Measurements from ENCODE around the gene DGCR2.

The DGCR2 gene

GRCh38 chr22:19090183-19090582 is 32.0 kb downstream of the DGCR2 start:
- Histone ChIP-seq H3K79me2 (ENCODE audit: insufficient read depth, low read length) (no peaks in the 10 kb centered on the region), H3K9ac (ENCODE audit: low read length) (no peak overlapping the region), H3K27me3 (ENCODE audit: low read length) (no peaks in the 10 kb centered on the region), H3K36me3 (ENCODE audit: low read length) (no peaks in the 10 kb centered on the region), H3K9me2 (replicated peaks; ENCODE audit: insufficient read depth, low read length) (no peaks in the 10 kb centered on the region), H3K27ac (ENCODE audit: low read depth, low read length) (no peak overlapping the region), H3F3A (ENCODE audit: insufficient read depth) (no peaks in the 10 kb centered on the region), H3K4me2 (ENCODE audit: low read depth, low read length, poor library complexity, severe bottlenecking) (no peak overlapping the region), H3K9me3 (ENCODE audit: insufficient read depth, low read length) (no peaks in the 10 kb centered on the region), H4K20me1 (ENCODE audit: low read depth, low read length) (no peaks in the 10 kb centered on the region), H2AFZ (ENCODE audit: low read depth, low read length, severe bottlenecking) (no peak overlapping the region), H3K4me3 (ENCODE audit: insufficient read depth, low read length, poor library complexity, severe bottlenecking) (no peak overlapping the region)
- TF ChIP-seq CTCF (IDR thresholded peaks at IDR 0.05; ENCODE audit: insufficient read depth, low read length, poor library complexity, severe bottlenecking): no peak
- no peak for TF ChIP-seq EZH2phosphoT487 (conservative IDR thresholded peaks at IDR 0.05; ENCODE audit: low read length)

GRCh38 chr22:19088866-19089595 is 33.2 kb downstream of the DGCR2 start:
- Histone ChIP-seq H3K4me2 (ENCODE audit: low read depth, low read length, poor library complexity, severe bottlenecking) (no peak overlapping the region), H4K20me1 (ENCODE audit: low read depth, low read length) (no peaks in the 10 kb centered on the region), H3K36me3 (ENCODE audit: low read length) (no peaks in the 10 kb centered on the region), H3K9me3 (ENCODE audit: insufficient read depth, low read length) (no peaks in the 10 kb centered on the region), H3K27me3 (ENCODE audit: low read length) (no peaks in the 10 kb centered on the region), H3K79me2 (ENCODE audit: insufficient read depth, low read length) (no peaks in the 10 kb centered on the region), H2AFZ (ENCODE audit: low read depth, low read length, severe bottlenecking) (no peak overlapping the region), H3K27ac (ENCODE audit: low read depth, low read length) (no peak overlapping the region), H3F3A (ENCODE audit: insufficient read depth) (no peaks in the 10 kb centered on the region), H3K9me2 (replicated peaks; ENCODE audit: insufficient read depth, low read length) (no peaks in the 10 kb centered on the region), H3K9ac (ENCODE audit: low read length) (no peak overlapping the region), H3K4me3 (ENCODE audit: insufficient read depth, low read length, poor library complexity, severe bottlenecking) (no peak overlapping the region)
- no peak for TF ChIP-seq CTCF (IDR thresholded peaks at IDR 0.05; ENCODE audit: insufficient read depth, low read length, poor library complexity, severe bottlenecking)
- no peak for TF ChIP-seq EZH2phosphoT487 (conservative IDR thresholded peaks at IDR 0.05; ENCODE audit: low read length)

- TF ChIP-seq EZH2phosphoT487 (conservative IDR thresholded peaks at IDR 0.05; ENCODE audit: low read length): no peak
- TF ChIP-seq CTCF (IDR thresholded peaks at IDR 0.05; ENCODE audit: insufficient read depth, low read length, poor library complexity, severe bottlenecking): no peak
- no peak overlapping the region for H2AFZ ChIP-seq (ENCODE audit: low read depth, low read length, severe bottlenecking)
- H3K4me3 ChIP-seq (ENCODE audit: insufficient read depth, low read length, poor library complexity, severe bottlenecking): no peak overlapping the region
- no peaks in the 10 kb centered on the region for H3K9me3 ChIP-seq (ENCODE audit: insufficient read depth, low read length)
- H3K4me2 ChIP-seq (ENCODE audit: low read depth, low read length, poor library complexity, severe bottlenecking): no peak overlapping the region
- H3K79me2 ChIP-seq (ENCODE audit: insufficient read depth, low read length): no peaks in the 10 kb centered on the region
- no peaks in the 10 kb centered on the region for H3K36me3 ChIP-seq (ENCODE audit: low read length)
- H3K27ac ChIP-seq (ENCODE audit: low read depth, low read length): no peak overlapping the region
- no peaks in the 10 kb centered on the region for H3K27me3 ChIP-seq (ENCODE audit: low read length)
- H3K9me2 ChIP-seq (replicated peaks; ENCODE audit: insufficient read depth, low read length): no peaks in the 10 kb centered on the region
- no peaks in the 10 kb centered on the region for H4K20me1 ChIP-seq (ENCODE audit: low read depth, low read length)
- no peaks in the 10 kb centered on the region for H3F3A ChIP-seq (ENCODE audit: insufficient read depth)
- H3K9ac ChIP-seq (ENCODE audit: low read length): no peak overlapping the region
Observed at GRCh38 chr22:19086896-19087295, 35.3 kb downstream of the DGCR2 start.
